ENCODE results near the gene ZNF207. TPM values are rescaled to one million over a fixed set of nuclear protein-coding genes. Genes with fewer than 3 reads are reported as not detected.
A peak's percentile ranks its signal among the peaks of the same experiment; 100 is the strongest.

ZNF207 gene
- total and polyA plus RNA-seq, 9 of the 15 experiments (the other 6 are each of a cell fraction or from before 2014, with no cell fraction given) = 123 to 370 (median 250) TPM

- in situ Hi-C loops (cut with MboI) (no loop called here), intact Hi-C loops (cut with micrococcal nuclease) (no loop called here)
- 0 out of 3 replicates have a peak, but pooled peaks have one; percentile 8 for ATAC-seq
- Histone ChIP-seq H3K27me3 (ENCODE audit: control insufficient read depth in 2 of 2, insufficient read depth in 2 of 2, low read length in 2 of 2) (no peaks in the 10 kb centered on the region), H3K9me1 (ENCODE audit: control insufficient read depth, insufficient read depth, low read length) (no peaks in the 10 kb centered on the region), H3K4me1 (replicated peaks in 1 of 2; ENCODE audit: control insufficient read depth in 2 of 2, insufficient read depth in 2 of 2, low read length in 2 of 2) (peaks cover 21 to 29% of the 10 kb centered on the region in 2 experiments), H3K36me3 (ENCODE audit: control insufficient read depth, insufficient read depth, low read length) (peaks cover 5% of the 10 kb centered on the region; the same call in 1 of the 3 replicates), H3K27ac (ENCODE audit: extremely low read depth, low read depth, low read length) (peak overlapping the region; percentile 83), H4K20me1 (replicated peaks; ENCODE audit: control insufficient read depth, insufficient read depth, low read length) (no peaks in the 10 kb centered on the region), H3K9ac (ENCODE audit: insufficient read depth in 1 of 2, low read depth in 2 of 2, low read length in 2 of 2) (peak overlapping the region; percentile 74 to 92), H3K9me3 (replicated peaks; ENCODE audit: control insufficient read depth, insufficient read depth, low read depth, low read length) (no peaks in the 10 kb centered on the region), H2AFZ (ENCODE audit: low read depth, low read length) (peak overlapping the region; percentile 91), H3K4me2 (ENCODE audit: insufficient read depth, low read length) (peak overlapping the region; percentile 97), H3K4me3 (peak overlapping the region; percentile 55), H3K79me2 (ENCODE audit: control insufficient read depth, insufficient read depth, low read length) (peaks cover 14% of the 10 kb centered on the region; the same call in 2 of the 3 replicates)
- peak in 3 of 4 experiments; percentile 26 to 51 (median 30) for DNase-seq (ENCODE audit: extremely low read depth in 1 of 4, low spot score in 3 of 4)
- WGBS (ENCODE audit: insufficient coverage, low coverage, missing lambda C conversion rate) = 4% methylated on average over 13 of the region's 13 CpGs
- no peak for FAIRE-seq
- POLR2A ChIA-PET = interaction anchor here (0.6 to 1.8 kb wide), 2 partner anchors 9 to 33 kb away, joined by 4 to 10 read pairs; no protein-coding TSS in a partner anchor
- BruUV-seq (replicated peaks) = TSS peak; percentile 59
- CTCF ChIA-PET (ENCODE audit: low intra/inter-chr PET ratio) = no interaction called here
- TF ChIP-seq NR0B1 (IDR thresholded peaks at IDR 0.05; ENCODE audit: partially characterized antibody) (no peak), ZNF644 (tag; IDR thresholded peaks at IDR 0.05; ENCODE audit: low read depth) (0 out of 2 replicates have a peak, but pooled peaks have one; percentile 9), CC2D1A (IDR thresholded peaks at IDR 0.05) (0 out of 2 replicates have a peak, but pooled peaks have one; percentile 21), MBD1 (CRISPR knock-in tag; IDR thresholded peaks at IDR 0.05) (no peak), RAD21 (CRISPR knock-in tag; conservative IDR thresholded peaks at IDR 0.05 in 1 of 2, IDR thresholded peaks at IDR 0.05 in 1 of 2) (peak in 1 of 2 experiments; percentile 34; a peak in 1 of 4 replicates), ZNF639 (CRISPR knock-in tag; conservative IDR thresholded peaks at IDR 0.05 in 1 of 2, IDR thresholded peaks at IDR 0.05 in 1 of 2) (no peak), TCF7 (IDR thresholded peaks at IDR 0.05; ENCODE audit: borderline replicate concordance) (no peak), CREBBP (IDR thresholded peaks at IDR 0.05; ENCODE audit: low read depth, low read length) (no peak), ZNF444 (CRISPR knock-in tag; IDR thresholded peaks at IDR 0.05) (no peak), ZNF316 (IDR thresholded peaks at IDR 0.05) (no peak), DIDO1 (tag; IDR thresholded peaks at IDR 0.05; ENCODE audit: low read depth) (no peak), ARID1B (IDR thresholded peaks at IDR 0.05) (no peak), ZNF384 (IDR thresholded peaks at IDR 0.05; ENCODE audit: low read depth, low read length) (0 out of 2 replicates have a peak, but pooled peaks have one; percentile 20), CGGBP1 (CRISPR knock-in tag; IDR thresholded peaks at IDR 0.05) (no peak), MYBL2 (IDR thresholded peaks at IDR 0.05; ENCODE audit: low read depth) (no peak), MYBL2 (CRISPR knock-in tag; IDR thresholded peaks at IDR 0.05; ENCODE audit: borderline replicate concordance) (no peak), ZKSCAN8 (CRISPR knock-in tag; IDR thresholded peaks at IDR 0.05) (no peak)
Observed at GRCh38 chr17:32341141-32341856, 8.7 kb upstream of the ZNF207 start.
